Esophagus squamous epithelium (tissue), 4 donors: ENCODE results near the gene FHIT.

Source experiments
- POLR2A ChIP-seq, 4 donors: fragments of 450-650 bp; IDR thresholded peaks; one replicate each; pipeline ENCODE4 v1.6.1; 2017; ENCODE audit warnings: antibody characterized with exemption in 4 of 4, mild to moderate bottlenecking in 4 of 4, moderate library complexity in 3 of 4
- TF ChIP-seq, protein P1 (sequence below), 6 experiments: fragments of 450-650 bp in 4 of 6; fragments of 200-600 bp in 2 of 6; sonication (generic) in 2 of 6; IDR thresholded peaks; one replicate each; pipeline ENCODE4 v1.5.1; 2016 to 2019; ENCODE audit warnings: antibody characterized with exemption in 6 of 6, mild to moderate bottlenecking in 4 of 6, moderate library complexity in 4 of 6

DNA sequence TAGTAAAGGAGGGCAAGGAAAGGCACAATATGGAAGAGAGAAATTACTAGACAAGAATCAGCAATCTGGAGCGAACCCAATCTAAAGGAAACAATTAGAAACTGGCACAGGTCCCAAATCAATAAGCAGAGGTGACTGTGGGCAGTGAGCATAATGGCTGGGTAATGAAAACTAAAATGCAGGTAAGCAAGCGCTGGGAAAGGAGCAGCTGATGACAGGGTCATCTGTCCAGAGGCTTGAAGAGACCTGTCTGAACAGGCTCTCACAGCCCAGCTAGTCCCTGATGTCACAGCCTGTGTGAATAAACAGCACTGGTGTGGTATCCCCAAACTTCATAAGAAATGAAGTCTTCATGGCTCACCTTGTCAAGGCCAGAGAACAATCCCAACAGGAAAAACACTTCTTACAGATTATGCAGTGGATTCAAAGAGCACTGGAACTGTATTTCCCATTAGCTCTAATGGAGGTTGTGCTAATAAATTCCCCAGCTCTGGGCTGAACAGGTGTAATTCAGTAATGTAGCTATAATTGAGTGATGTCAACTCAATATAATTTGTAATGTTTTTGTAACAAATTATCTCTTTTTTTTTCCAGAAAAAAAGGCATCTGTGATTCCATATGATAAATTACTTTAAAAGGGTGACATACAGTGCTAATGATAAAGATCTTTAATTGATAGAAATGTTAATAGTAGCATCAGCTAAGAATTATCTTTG is 197.3 kb downstream of the FHIT start:
- TF ChIP-seq, protein P1, sequence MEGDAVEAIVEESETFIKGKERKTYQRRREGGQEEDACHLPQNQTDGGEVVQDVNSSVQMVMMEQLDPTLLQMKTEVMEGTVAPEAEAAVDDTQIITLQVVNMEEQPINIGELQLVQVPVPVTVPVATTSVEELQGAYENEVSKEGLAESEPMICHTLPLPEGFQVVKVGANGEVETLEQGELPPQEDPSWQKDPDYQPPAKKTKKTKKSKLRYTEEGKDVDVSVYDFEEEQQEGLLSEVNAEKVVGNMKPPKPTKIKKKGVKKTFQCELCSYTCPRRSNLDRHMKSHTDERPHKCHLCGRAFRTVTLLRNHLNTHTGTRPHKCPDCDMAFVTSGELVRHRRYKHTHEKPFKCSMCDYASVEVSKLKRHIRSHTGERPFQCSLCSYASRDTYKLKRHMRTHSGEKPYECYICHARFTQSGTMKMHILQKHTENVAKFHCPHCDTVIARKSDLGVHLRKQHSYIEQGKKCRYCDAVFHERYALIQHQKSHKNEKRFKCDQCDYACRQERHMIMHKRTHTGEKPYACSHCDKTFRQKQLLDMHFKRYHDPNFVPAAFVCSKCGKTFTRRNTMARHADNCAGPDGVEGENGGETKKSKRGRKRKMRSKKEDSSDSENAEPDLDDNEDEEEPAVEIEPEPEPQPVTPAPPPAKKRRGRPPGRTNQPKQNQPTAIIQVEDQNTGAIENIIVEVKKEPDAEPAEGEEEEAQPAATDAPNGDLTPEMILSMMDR (IDR thresholded peaks at IDR 0.05), result no peak
- TF ChIP-seq POLR2A (IDR thresholded peaks at IDR 0.05), result no peak
